OCI-LY3 (cell line): ENCODE results near the gene IRX6.

Experiments
- H2AFZ ChIP-seq: fragments of 200-600, 300-600 bp; shearing (Covaris generic); 2 replicates; pipeline ENCODE4 v1.6.0; 2014; ENCODE audit warnings: antibody characterized with exemption, low read depth, low read length
- H3K27ac ChIP-seq: fragments of 200-600, 300-600 bp; sonication (generic); 2 replicates; pipeline ENCODE4 v1.5.1; 2014; ENCODE audit warnings: mild to moderate bottlenecking, low read length, moderate library complexity, mixed read lengths
- H3K27me3 ChIP-seq: fragments of 200-600, 300-600 bp; sonication (generic); 2 replicates; pipeline ENCODE4 v1.6.1; 2014; ENCODE audit warnings: low read depth, low read length, mixed read lengths
- H3K36me3 ChIP-seq: fragments of 200-600, 300-600 bp; sonication (generic); replicated peaks from 2 replicates; pipeline ENCODE3; 2014; ENCODE audit warnings: low read depth, low read length, mixed read lengths
- H3K4me1 ChIP-seq: fragments of 300-600, 200-600 bp; sonication (generic); 2 replicates; pipeline ENCODE4 v1.6.1; 2014; ENCODE audit warnings: low read length, mixed read lengths
- H3K4me2 ChIP-seq: fragments of 200-600, 300-600 bp; sonication (generic); 2 replicates; pipeline ENCODE4 v1.6.1; 2014; ENCODE audit warnings: low read length, mixed read lengths
- H3K4me3 ChIP-seq: fragments of 300-600, 200-600 bp; sonication (generic); 2 replicates; pipeline ENCODE4 v1.5.1; 2014; ENCODE audit warnings: antibody characterized with exemption, mild to moderate bottlenecking, low read length, moderate library complexity
- H3K79me2 ChIP-seq: fragments of 300-600, 200-600 bp; shearing (Covaris generic); 2 replicates; pipeline ENCODE4 v1.6.1; 2014; ENCODE audit warnings: mild to moderate bottlenecking, low read length, mixed read lengths
- H3K9ac ChIP-seq: fragments of 300-600, 200-600 bp; shearing (Covaris generic); 2 replicates; pipeline ENCODE4 v1.6.0; 2014; ENCODE audit warnings: mild to moderate bottlenecking, low read length, moderate library complexity
- H3K9me3 ChIP-seq: fragments of 200-600, 300-600 bp; shearing (Covaris generic); 2 replicates; pipeline ENCODE4 v1.6.1; 2014; ENCODE audit warnings: low read length, mixed read lengths; ENCODE audit not compliant: insufficient read depth
- H4K20me1 ChIP-seq: fragments of 200-600, 300-600 bp; sonication (generic); 2 replicates; pipeline ENCODE4 v1.6.1; 2016; ENCODE audit warnings: low read length, mixed read lengths; ENCODE audit not compliant: insufficient read depth
- EZH2phosphoT487 ChIP-seq: fragments of 200-600 bp; shearing (Covaris generic); IDR thresholded peaks from 2 replicates; pipeline ENCODE4 v1.6.1; 2018; ENCODE audit warnings: antibody characterized with exemption, mixed run types, low read depth
- TF ChIP-seq, protein P1 (sequence below): fragments of 200-600, 300-600 bp; sonication (generic); IDR thresholded peaks from 2 replicates; pipeline ENCODE4 v1.5.1; 2014; ENCODE audit warnings: antibody characterized with exemption, low read length, low read depth

Gene IRX6

GRCh38 chr16:55369151-55369550 is 45.1 kb downstream of the IRX6 start:
- no peaks in the 10 kb centered on the region for H3K27me3 ChIP-seq
- no peaks in the 10 kb centered on the region for H4K20me1 ChIP-seq
- H3K9me3 ChIP-seq = no peaks in the 10 kb centered on the region
- H3K9ac ChIP-seq = no peak overlapping the region
- H3K4me1 ChIP-seq = no peaks in the 10 kb centered on the region
- no peak overlapping the region for H3K27ac ChIP-seq
- no peak overlapping the region for H2AFZ ChIP-seq
- no peak overlapping the region for H3K4me2 ChIP-seq
- no peaks in the 10 kb centered on the region for H3K36me3 ChIP-seq
- no peak overlapping the region for H3K4me3 ChIP-seq
- TF ChIP-seq, protein P1, sequence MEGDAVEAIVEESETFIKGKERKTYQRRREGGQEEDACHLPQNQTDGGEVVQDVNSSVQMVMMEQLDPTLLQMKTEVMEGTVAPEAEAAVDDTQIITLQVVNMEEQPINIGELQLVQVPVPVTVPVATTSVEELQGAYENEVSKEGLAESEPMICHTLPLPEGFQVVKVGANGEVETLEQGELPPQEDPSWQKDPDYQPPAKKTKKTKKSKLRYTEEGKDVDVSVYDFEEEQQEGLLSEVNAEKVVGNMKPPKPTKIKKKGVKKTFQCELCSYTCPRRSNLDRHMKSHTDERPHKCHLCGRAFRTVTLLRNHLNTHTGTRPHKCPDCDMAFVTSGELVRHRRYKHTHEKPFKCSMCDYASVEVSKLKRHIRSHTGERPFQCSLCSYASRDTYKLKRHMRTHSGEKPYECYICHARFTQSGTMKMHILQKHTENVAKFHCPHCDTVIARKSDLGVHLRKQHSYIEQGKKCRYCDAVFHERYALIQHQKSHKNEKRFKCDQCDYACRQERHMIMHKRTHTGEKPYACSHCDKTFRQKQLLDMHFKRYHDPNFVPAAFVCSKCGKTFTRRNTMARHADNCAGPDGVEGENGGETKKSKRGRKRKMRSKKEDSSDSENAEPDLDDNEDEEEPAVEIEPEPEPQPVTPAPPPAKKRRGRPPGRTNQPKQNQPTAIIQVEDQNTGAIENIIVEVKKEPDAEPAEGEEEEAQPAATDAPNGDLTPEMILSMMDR = no peak
- TF ChIP-seq EZH2phosphoT487 = no peak
- H3K79me2 ChIP-seq = no peaks in the 10 kb centered on the region

GRCh38 chr16:55370762-55371482 is 46.9 kb downstream of the IRX6 start:
- no peaks in the 10 kb centered on the region for H3K36me3 ChIP-seq
- no peaks in the 10 kb centered on the region for H3K79me2 ChIP-seq
- H4K20me1 ChIP-seq = no peaks in the 10 kb centered on the region
- no peaks in the 10 kb centered on the region for H3K27me3 ChIP-seq
- no peaks in the 10 kb centered on the region for H3K9me3 ChIP-seq
- H2AFZ ChIP-seq = no peak overlapping the region
- H3K4me2 ChIP-seq = no peak overlapping the region
- H3K27ac ChIP-seq = no peak overlapping the region
- H3K4me3 ChIP-seq = no peak overlapping the region
- no peak for TF ChIP-seq EZH2phosphoT487
- TF ChIP-seq, protein P1 = no peak
- H3K4me1 ChIP-seq = no peaks in the 10 kb centered on the region
- H3K9ac ChIP-seq = no peak overlapping the region

GRCh38 chr16:55372792-55373488 is 48.9 kb downstream of the IRX6 start:
- H3K9me3 ChIP-seq = no peaks in the 10 kb centered on the region
- H3K79me2 ChIP-seq = no peaks in the 10 kb centered on the region
- H4K20me1 ChIP-seq = no peaks in the 10 kb centered on the region
- H3K4me2 ChIP-seq = no peak overlapping the region
- H3K27me3 ChIP-seq = no peaks in the 10 kb centered on the region
- TF ChIP-seq, protein P1 = no peak
- no peak for TF ChIP-seq EZH2phosphoT487
- H2AFZ ChIP-seq = no peak overlapping the region
- H3K4me1 ChIP-seq = no peaks in the 10 kb centered on the region
- H3K27ac ChIP-seq = no peak overlapping the region
- H3K4me3 ChIP-seq = no peak overlapping the region
- H3K36me3 ChIP-seq = no peaks in the 10 kb centered on the region
- H3K9ac ChIP-seq = no peak overlapping the region

DNA sequence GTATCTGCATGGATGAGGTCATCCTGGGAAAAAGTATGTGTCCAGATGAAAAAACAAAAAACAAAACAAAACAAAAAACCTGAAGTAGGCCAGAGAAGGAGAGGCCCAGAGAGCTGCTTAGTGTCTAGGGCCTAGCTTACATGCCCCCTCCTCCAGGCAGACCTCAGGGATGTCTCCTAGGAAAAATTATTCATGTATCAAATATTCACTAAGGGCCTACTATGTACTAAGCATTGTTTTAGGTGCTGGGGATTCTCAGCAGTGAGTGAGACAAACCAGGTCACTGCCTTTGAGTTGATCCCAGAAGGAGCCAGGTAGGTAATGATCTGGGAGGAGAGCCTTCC is 49.5 kb downstream of the IRX6 start:
- TF ChIP-seq, protein P1 = no peak
- no peak for TF ChIP-seq EZH2phosphoT487
- Histone ChIP-seq H3K4me2 (no peak overlapping the region), H3K4me3 (no peak overlapping the region), H3K36me3 (no peaks in the 10 kb centered on the region), H3K9me3 (no peaks in the 10 kb centered on the region), H3K9ac (no peak overlapping the region), H4K20me1 (no peaks in the 10 kb centered on the region), H3K4me1 (no peaks in the 10 kb centered on the region), H3K27ac (no peak overlapping the region), H3K27me3 (no peaks in the 10 kb centered on the region), H3K79me2 (no peaks in the 10 kb centered on the region), H2AFZ (no peak overlapping the region)
